Astrocyte of the spinal cord (primary cell): ENCODE measurements around the gene PRKCA.
A peak's percentile ranks its signal among the peaks of the same experiment; 100 is the strongest.

ENCODE experiments used
- DNase-seq: peaks from one replicate; pipeline ENCODE4 v3.0.0; 2011; ENCODE audit warnings: low read depth, low spot score
- H3K4me3 ChIP-seq: 2 replicates; pipeline ENCODE4 v1.5.1; 2011; ENCODE audit warnings: low read depth, mild to moderate bottlenecking, low read length, moderate library complexity
- CTCF ChIP-seq: IDR thresholded peaks from 2 replicates; pipeline ENCODE4 v1.5.1; 2012; ENCODE audit warnings: low read depth, mild to moderate bottlenecking, low read length, inconsistent platforms
- in situ Hi-C: cut with HindIII; loops from 2 replicates; pipeline ENCODE4 v1.10.0; 2017; ENCODE audit warnings: low sequenced_read_pairs

The PRKCA gene

GRCh38 chr17:66726846-66727245 is 424.4 kb downstream of the PRKCA start:
- in situ Hi-C loops = no loop called here
- DNase-seq = no peak
- H3K4me3 ChIP-seq = no peak overlapping the region
- TF ChIP-seq CTCF = no peak

GRCh38 chr17:66727634-66728570 is 425.5 kb downstream of the PRKCA start:
- peak; percentile 85 for TF ChIP-seq CTCF

GRCh38 chr17:66730461-66730923 is 428.1 kb downstream of the PRKCA start:
- DNase-seq = peak; percentile 59
- TF ChIP-seq CTCF = no peak
- H3K4me3 ChIP-seq = no peak overlapping the region
- in situ Hi-C loops = no loop called here

More at GRCh38 chr17:66727634-66728570, 425.5 kb downstream of the PRKCA start:
- H3K4me3 ChIP-seq = no peak overlapping the region
- peak; percentile 52 for DNase-seq
- in situ Hi-C loops = no loop called here

- H3K4me3 ChIP-seq = no peak overlapping the region
- in situ Hi-C loops = no loop called here
- no peak for TF ChIP-seq CTCF
- DNase-seq = no peak
Measured at GRCh38 chr17:66733759-66734158, 431.3 kb downstream of the PRKCA start.

- DNase-seq = no peak
- no peak for TF ChIP-seq CTCF
Measured at GRCh38 chr17:66734186-66734943, 432.0 kb downstream of the PRKCA start.

GRCh38 chr17:66737524-66737923 is 435.1 kb downstream of the PRKCA start:
- TF ChIP-seq CTCF = peak; percentile 31
- in situ Hi-C loops = no loop called here
- DNase-seq = peak; percentile 62

More at GRCh38 chr17:66734186-66734943, 432.0 kb downstream of the PRKCA start:
- no peak overlapping the region for H3K4me3 ChIP-seq
- in situ Hi-C loops = no loop called here

More at GRCh38 chr17:66737524-66737923, 435.1 kb downstream of the PRKCA start:
- no peak overlapping the region for H3K4me3 ChIP-seq
